ENCODE data around the gene SPATA7. TPM values are rescaled to one million over a fixed set of nuclear protein-coding genes. Genes with fewer than 3 reads are reported as not detected.

The SPATA7 gene
- total RNA-seq, 1 experiment from 2014 or later: 3.7 TPM

GRCh38 chr14:88476214-88476774 lies 90.8 kb downstream of the SPATA7 start:
- Mint-ChIP-seq H3K9me3 (ENCODE audit: unreplicated experiment) (no peaks in the 10 kb centered on the region), H3K27ac (ENCODE audit: low read depth, unreplicated experiment) (no peak overlapping the region), H3K4me1 (ENCODE audit: insufficient read depth, unreplicated experiment) (peaks cover 2% of the 10 kb centered on the region), H3K27me3 (ENCODE audit: insufficient read depth, unreplicated experiment) (no peaks in the 10 kb centered on the region), H3K4me3 (ENCODE audit: unreplicated experiment) (no peak overlapping the region), H3K36me3 (ENCODE audit: insufficient read depth, unreplicated experiment) (peaks cover 56% of the 10 kb centered on the region)
- TF ChIP-seq CTCF (IDR thresholded peaks at IDR 0.05; ENCODE audit: unreplicated experiment): no peak
- intact Hi-C loops (cut with micrococcal nuclease): no loop called here
- POLR2A ChIA-PET: no interaction called here
- no peak for DNase-seq (ENCODE audit: unreplicated experiment)
- no TSS peak for BruUV-seq (replicated peaks)
- CTCF ChIA-PET: interaction anchor here (1.0 kb wide), 1 partner anchor 287 kb away, joined by 4 read pairs; no protein-coding TSS in a partner anchor

- DNase-seq (ENCODE audit: unreplicated experiment): no peak
- TF ChIP-seq CTCF (IDR thresholded peaks at IDR 0.05; ENCODE audit: unreplicated experiment): no peak
- BruUV-seq (replicated peaks): no TSS peak
- Mint-ChIP-seq H3K4me1 (ENCODE audit: insufficient read depth, unreplicated experiment) (no peaks in the 10 kb centered on the region), H3K36me3 (ENCODE audit: insufficient read depth, unreplicated experiment) (peaks cover 56% of the 10 kb centered on the region), H3K4me3 (ENCODE audit: unreplicated experiment) (no peak overlapping the region), H3K27me3 (ENCODE audit: insufficient read depth, unreplicated experiment) (no peaks in the 10 kb centered on the region), H3K27ac (ENCODE audit: low read depth, unreplicated experiment) (no peak overlapping the region), H3K9me3 (ENCODE audit: unreplicated experiment) (no peaks in the 10 kb centered on the region)
- POLR2A ChIA-PET: no interaction called here
- intact Hi-C loops (cut with micrococcal nuclease): no loop called here
- CTCF ChIA-PET: interaction anchor here (1.0 kb wide), 1 partner anchor 288 kb away, joined by 4 read pairs; no protein-coding TSS in a partner anchor
These were observed 91.4 kb downstream of the SPATA7 start for GRCh38 chr14:88476825-88477224.

- ChIA-PET CTCF (interaction anchor here (0.8 kb wide), 1 partner anchor 289 kb away, joined by 3 read pairs; no protein-coding TSS in a partner anchor), POLR2A (no interaction called here)
- Mint-ChIP-seq H3K27me3 (ENCODE audit: insufficient read depth, unreplicated experiment) (no peaks in the 10 kb centered on the region), H3K27ac (ENCODE audit: low read depth, unreplicated experiment) (no peak overlapping the region), H3K36me3 (ENCODE audit: insufficient read depth, unreplicated experiment) (peaks cover 49% of the 10 kb centered on the region), H3K4me3 (ENCODE audit: unreplicated experiment) (no peak overlapping the region), H3K9me3 (ENCODE audit: unreplicated experiment) (no peaks in the 10 kb centered on the region), H3K4me1 (ENCODE audit: insufficient read depth, unreplicated experiment) (no peaks in the 10 kb centered on the region)
- no peak for DNase-seq (ENCODE audit: unreplicated experiment)
- intact Hi-C loops (cut with micrococcal nuclease): no loop called here
- BruUV-seq (replicated peaks): no TSS peak
- TF ChIP-seq CTCF (IDR thresholded peaks at IDR 0.05; ENCODE audit: unreplicated experiment): no peak
These were observed 92.2 kb downstream of the SPATA7 start for GRCh38 chr14:88477513-88478250.

GRCh38 chr14:88478931-88479330 lies 93.5 kb downstream of the SPATA7 start:
- Mint-ChIP-seq H3K36me3 (ENCODE audit: insufficient read depth, unreplicated experiment) (peaks cover 51% of the 10 kb centered on the region), H3K27ac (ENCODE audit: low read depth, unreplicated experiment) (no peak overlapping the region), H3K9me3 (ENCODE audit: unreplicated experiment) (no peaks in the 10 kb centered on the region), H3K4me1 (ENCODE audit: insufficient read depth, unreplicated experiment) (no peaks in the 10 kb centered on the region), H3K4me3 (ENCODE audit: unreplicated experiment) (no peak overlapping the region), H3K27me3 (ENCODE audit: insufficient read depth, unreplicated experiment) (no peaks in the 10 kb centered on the region)
- TF ChIP-seq CTCF (IDR thresholded peaks at IDR 0.05; ENCODE audit: unreplicated experiment): no peak
- ChIA-PET CTCF (interaction anchor here (0.5 kb wide), 1 partner anchor 10 kb away, joined by 4 read pairs; no protein-coding TSS in a partner anchor), POLR2A (no interaction called here)
- DNase-seq (ENCODE audit: unreplicated experiment): no peak
- intact Hi-C loops (cut with micrococcal nuclease): no loop called here
- no TSS peak for BruUV-seq (replicated peaks)

All from MCF 10A (cell line).